IPS DF 6.9 (cell line): ENCODE measurements around the gene EMC7.

Experiments
- DNase-seq: peaks from one replicate; pipeline ENCODE4 v3.0.0-alpha.2; 2013; ENCODE audit warnings: low read depth, low spot score
- H3K27ac ChIP-seq: one replicate; pipeline ENCODE4 v1.5.1; 2013; ENCODE audit warnings: low read length, control low read depth
- H3K27me3 ChIP-seq: 2 replicates; pipeline ENCODE4 v1.6.1; 2013; ENCODE audit warnings: mild to moderate bottlenecking, low read length; ENCODE audit not compliant: control insufficient read depth, insufficient read depth
- H3K36me3 ChIP-seq: 2 replicates; pipeline ENCODE4 v1.6.1; 2013; ENCODE audit warnings: low read length; ENCODE audit not compliant: control insufficient read depth, insufficient read depth
- H3K4me1 ChIP-seq: 2 replicates; pipeline ENCODE4 v1.6.1; 2013; ENCODE audit warnings: low read length; ENCODE audit not compliant: control insufficient read depth, insufficient read depth
- H3K4me3 ChIP-seq: 2 replicates; pipeline ENCODE4 v1.5.1; 2013; ENCODE audit warnings: mild to moderate bottlenecking, low read length
- H3K9me3 ChIP-seq: 2 replicates; pipeline ENCODE4 v1.6.1; 2013; ENCODE audit warnings: low read length, inconsistent platforms; ENCODE audit not compliant: control insufficient read depth, insufficient read depth
- WGBS: extraction: QIAGEN DNeasy Blood & Tissue Kit; methylation state at CpG from one replicate; pipeline ENCODE4 v1.1.7; 2013; ENCODE audit warnings: mixed read lengths, missing lambda C conversion rate; ENCODE audit not compliant: insufficient read length, insufficient coverage; 5-methylcytosine and 5-hydroxymethylcytosine counted together

The EMC7 gene

GRCh38 chr15:34099914-34100313 is 1.7 kb downstream of the EMC7 start:
- no peak overlapping the region for H3K4me3 ChIP-seq
- H3K27me3 ChIP-seq, result no peaks in the 10 kb centered on the region
- DNase-seq, result no peak
- H3K4me1 ChIP-seq, result no peaks in the 10 kb centered on the region
- no peaks in the 10 kb centered on the region for H3K9me3 ChIP-seq
- no CpG with 5 or more reads among the region's 5 CpGs for WGBS
- H3K36me3 ChIP-seq, result no peaks in the 10 kb centered on the region
- no peak overlapping the region for H3K27ac ChIP-seq

- no peaks in the 10 kb centered on the region for H3K27me3 ChIP-seq
- WGBS, result no CpG with 5 or more reads among the region's 2 CpGs
- peaks cover 6% of the 10 kb centered on the region; the same call in 1 of the 2 replicates for H3K36me3 ChIP-seq
- H3K4me3 ChIP-seq, result no peak overlapping the region
- no peak for DNase-seq
- no peak overlapping the region for H3K27ac ChIP-seq
- no peaks in the 10 kb centered on the region for H3K4me1 ChIP-seq
- H3K9me3 ChIP-seq, result no peaks in the 10 kb centered on the region
These were observed 15.9 kb downstream of the EMC7 start for GRCh38 chr15:34085746-34086145.

- H3K36me3 ChIP-seq, result peaks cover 6% of the 10 kb centered on the region; the same call in 1 of the 2 replicates
- H3K27me3 ChIP-seq, result no peaks in the 10 kb centered on the region
- H3K27ac ChIP-seq, result no peak overlapping the region
- H3K9me3 ChIP-seq, result no peaks in the 10 kb centered on the region
- H3K4me1 ChIP-seq, result no peaks in the 10 kb centered on the region
- DNase-seq, result no peak
- H3K4me3 ChIP-seq, result no peak overlapping the region
- no CpG with 5 or more reads among the region's 7 CpGs for WGBS
These were observed 17.6 kb downstream of the EMC7 start for GRCh38 chr15:34084086-34084485.

- H3K36me3 ChIP-seq, result peaks cover 2% of the 10 kb centered on the region; the same call in 1 of the 2 replicates
These were observed 21.8 kb downstream of the EMC7 start for GRCh38 chr15:34079904-34080303.

GRCh38 chr15:34078900-34079299 is 22.8 kb downstream of the EMC7 start:
- no peak for DNase-seq
- Histone ChIP-seq H3K27ac (no peak overlapping the region), H3K27me3 (no peaks in the 10 kb centered on the region), H3K4me3 (no peak overlapping the region), H3K4me1 (no peaks in the 10 kb centered on the region), H3K9me3 (no peaks in the 10 kb centered on the region), H3K36me3 (no peaks in the 10 kb centered on the region)
- WGBS, result no CpG with 5 or more reads among the region's 3 CpGs

More at GRCh38 chr15:34079904-34080303, 21.8 kb downstream of the EMC7 start:
- no peak for DNase-seq
- no peak overlapping the region for H3K27ac ChIP-seq
- H3K4me3 ChIP-seq, result no peak overlapping the region
- no CpG with 5 or more reads among the region's 4 CpGs for WGBS
- H3K27me3 ChIP-seq, result no peaks in the 10 kb centered on the region
- H3K9me3 ChIP-seq, result no peaks in the 10 kb centered on the region
- no peaks in the 10 kb centered on the region for H3K4me1 ChIP-seq

- DNase-seq, result no peak
- H3K27me3 ChIP-seq, result no peaks in the 10 kb centered on the region
- H3K4me3 ChIP-seq, result no peak overlapping the region
- no CpG with 5 or more reads among the region's 4 CpGs for WGBS
- H3K9me3 ChIP-seq, result no peaks in the 10 kb centered on the region
- H3K27ac ChIP-seq, result no peak overlapping the region
- no peaks in the 10 kb centered on the region for H3K36me3 ChIP-seq
- H3K4me1 ChIP-seq, result no peaks in the 10 kb centered on the region
These were observed 24.9 kb downstream of the EMC7 start for GRCh38 chr15:34076785-34077184.

GRCh38 chr15:34070003-34070402 is 31.7 kb downstream of the EMC7 start:
- no peak overlapping the region for H3K4me3 ChIP-seq
- WGBS, result no CpG with 5 or more reads among the region's 6 CpGs
- H3K4me1 ChIP-seq, result no peaks in the 10 kb centered on the region
- no peaks in the 10 kb centered on the region for H3K27me3 ChIP-seq
- no peaks in the 10 kb centered on the region for H3K36me3 ChIP-seq
- no peaks in the 10 kb centered on the region for H3K9me3 ChIP-seq
- no peak for DNase-seq
- no peak overlapping the region for H3K27ac ChIP-seq

- no peak for DNase-seq
- Histone ChIP-seq H3K36me3 (no peaks in the 10 kb centered on the region; the same call in 1 of the 2 replicates), H3K4me3 (no peak overlapping the region), H3K9me3 (no peaks in the 10 kb centered on the region), H3K4me1 (no peaks in the 10 kb centered on the region), H3K27me3 (no peaks in the 10 kb centered on the region), H3K27ac (no peak overlapping the region)
- no CpG with 5 or more reads among the region's 8 CpGs for WGBS
These were observed 35.7 kb downstream of the EMC7 start for GRCh38 chr15:34065941-34066340.

GRCh38 chr15:34065261-34065660 is 36.4 kb downstream of the EMC7 start:
- no peaks in the 10 kb centered on the region for H3K9me3 ChIP-seq
- no peak overlapping the region for H3K27ac ChIP-seq
- no peak overlapping the region for H3K4me3 ChIP-seq
- DNase-seq, result no peak
- no peaks in the 10 kb centered on the region for H3K4me1 ChIP-seq
- WGBS, result no CpG with 5 or more reads among the region's 3 CpGs
- no peaks in the 10 kb centered on the region for H3K27me3 ChIP-seq
- H3K36me3 ChIP-seq, result no peaks in the 10 kb centered on the region; the same call in 1 of the 2 replicates

GRCh38 chr15:34064438-34064837 is 37.2 kb downstream of the EMC7 start:
- no peak for DNase-seq
- Histone ChIP-seq H3K4me3 (no peak overlapping the region), H3K27me3 (no peaks in the 10 kb centered on the region), H3K36me3 (no peaks in the 10 kb centered on the region; the same call in 1 of the 2 replicates), H3K4me1 (no peaks in the 10 kb centered on the region), H3K9me3 (no peaks in the 10 kb centered on the region), H3K27ac (no peak overlapping the region)
- WGBS, result no CpG with 5 or more reads among the region's 1 CpG

- Histone ChIP-seq H3K9me3 (no peaks in the 10 kb centered on the region), H3K4me3 (no peak overlapping the region), H3K27ac (no peak overlapping the region), H3K36me3 (no peaks in the 10 kb centered on the region; the same call in 1 of the 2 replicates), H3K4me1 (no peaks in the 10 kb centered on the region), H3K27me3 (no peaks in the 10 kb centered on the region)
- no CpG with 5 or more reads among the region's 3 CpGs for WGBS
- no peak for DNase-seq
These were observed 41.7 kb downstream of the EMC7 start for GRCh38 chr15:34059946-34060345.
